ENCODE data around the gene LRRFIP1.
A peak's percentile ranks its signal among the peaks of the same experiment; 100 is the strongest.

GRCh38 chr2:237736783-237737182 is 109.4 kb downstream of the LRRFIP1 start:
- TF ChIP-seq CTCF (IDR thresholded peaks at IDR 0.05): no peak
- peak in 1 of 2 donors; percentile 16 for TF ChIP-seq POLR2A (IDR thresholded peaks at IDR 0.05)

Measured in uterus (tissue), 2 donors.